NCI-H1092 treated with DMSO at 0.1 percent for 48 hours (cell line): ENCODE measurements around the gene PHOX2A.

Experiments used
- DNase-seq: peaks from one replicate; lab custom pipeline; 2025; lab: John Stamatoyannopoulos, UW

Gene PHOX2A

GRCh38 chr11:72249961-72250360, 6.0 kb upstream of the PHOX2A start:
- no peak for DNase-seq

GRCh38 chr11:72247584-72247983, 3.6 kb upstream of the PHOX2A start:
- no peak for DNase-seq

- no peak for DNase-seq
Observed at GRCh38 chr11:72245263-72245816, 1.4 kb upstream of the PHOX2A start.

- no peak for DNase-seq
Observed at GRCh38 chr11:72244361-72245262, 636 bp upstream of the PHOX2A start.

- no peak for DNase-seq
Observed at GRCh38 chr11:72243173-72244059, 560 bp downstream of the PHOX2A start.

GRCh38 chr11:72242141-72242540, 1.8 kb downstream of the PHOX2A start:
- no peak for DNase-seq

- no peak for DNase-seq
Observed at GRCh38 chr11:72241291-72241781, 2.6 kb downstream of the PHOX2A start.

GRCh38 chr11:72240461-72241290, 3.3 kb downstream of the PHOX2A start:
- peak; percentile 14 for DNase-seq

- DNase-seq, result peak; percentile 54
Observed at GRCh38 chr11:72239849-72240460, 4.0 kb downstream of the PHOX2A start.

- DNase-seq, result peak; percentile 54
Observed at GRCh38 chr11:72239313-72239848, 4.6 kb downstream of the PHOX2A start.

GRCh38 chr11:72238492-72239312, 5.3 kb downstream of the PHOX2A start:
- no peak for DNase-seq

- DNase-seq, result peak; percentile 41
Observed at GRCh38 chr11:72238040-72238450, 5.9 kb downstream of the PHOX2A start.

GRCh38 chr11:72237112-72237931, 6.7 kb downstream of the PHOX2A start:
- DNase-seq, result no peak

GRCh38 chr11:72236774-72237111, 7.2 kb downstream of the PHOX2A start:
- no peak for DNase-seq

GRCh38 chr11:72236083-72236697, 7.8 kb downstream of the PHOX2A start:
- no peak for DNase-seq

- DNase-seq, result no peak
Observed at GRCh38 chr11:72235351-72236057, 8.5 kb downstream of the PHOX2A start.

- DNase-seq, result no peak
Observed at GRCh38 chr11:72234920-72235319, 9.1 kb downstream of the PHOX2A start.

GRCh38 chr11:72234514-72234830, 9.5 kb downstream of the PHOX2A start:
- DNase-seq, result no peak
